Fibroblast of skin of left quadriceps (primary cell): ENCODE results near the gene LIF.
"Not testable (repeated sequence)": the region's sequence is repeated elsewhere in the genome, so short reads cannot be mapped to it uniquely, and the experiment has no call there.

Experiments
- DNase-seq, 2 experiments: peaks; one replicate each; pipeline ENCODE4 v3.0.0-alpha.2; 2013; ENCODE audit warnings: low read depth in 2 of 2

LIF gene

DNA sequence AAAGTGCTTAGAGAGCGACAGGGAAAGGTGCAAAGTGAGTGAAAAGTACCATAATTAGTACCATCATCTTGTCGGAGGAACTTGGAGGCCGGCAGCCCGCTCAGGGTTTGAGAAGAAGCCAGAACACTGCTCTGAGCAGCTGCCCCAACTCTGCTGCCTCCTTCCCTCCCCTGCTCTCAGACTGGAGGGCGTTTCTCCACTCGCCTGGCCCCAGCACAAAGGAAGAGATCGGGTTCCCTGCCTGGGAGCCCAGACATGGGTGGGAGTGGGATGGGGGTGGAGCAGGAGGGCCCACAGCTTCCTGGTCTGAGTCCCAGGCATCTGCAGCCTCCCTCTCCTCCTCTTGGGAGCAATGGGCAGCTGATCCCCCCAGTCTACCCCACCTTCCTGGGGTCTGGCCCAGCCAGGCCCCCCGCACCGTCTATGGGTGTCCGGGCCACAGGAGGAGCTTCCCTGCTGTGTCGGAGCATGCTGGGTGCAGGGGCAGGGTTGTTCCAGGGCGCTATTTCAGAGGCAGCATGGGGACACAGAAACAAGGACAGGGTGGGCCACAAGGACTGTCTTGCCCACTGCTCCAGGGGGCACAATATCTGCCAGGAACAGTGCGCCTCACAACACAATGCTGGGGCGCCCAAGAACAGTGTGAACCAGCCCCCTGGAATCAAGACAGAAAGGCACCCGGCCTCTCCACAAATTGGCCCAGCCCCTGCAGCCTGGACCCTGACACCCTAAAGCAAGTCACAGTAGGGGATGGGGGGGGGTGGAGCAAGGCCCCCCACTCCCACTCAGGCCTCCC lies 4.8 kb downstream of the LIF start:
- no peak for DNase-seq

DNA sequence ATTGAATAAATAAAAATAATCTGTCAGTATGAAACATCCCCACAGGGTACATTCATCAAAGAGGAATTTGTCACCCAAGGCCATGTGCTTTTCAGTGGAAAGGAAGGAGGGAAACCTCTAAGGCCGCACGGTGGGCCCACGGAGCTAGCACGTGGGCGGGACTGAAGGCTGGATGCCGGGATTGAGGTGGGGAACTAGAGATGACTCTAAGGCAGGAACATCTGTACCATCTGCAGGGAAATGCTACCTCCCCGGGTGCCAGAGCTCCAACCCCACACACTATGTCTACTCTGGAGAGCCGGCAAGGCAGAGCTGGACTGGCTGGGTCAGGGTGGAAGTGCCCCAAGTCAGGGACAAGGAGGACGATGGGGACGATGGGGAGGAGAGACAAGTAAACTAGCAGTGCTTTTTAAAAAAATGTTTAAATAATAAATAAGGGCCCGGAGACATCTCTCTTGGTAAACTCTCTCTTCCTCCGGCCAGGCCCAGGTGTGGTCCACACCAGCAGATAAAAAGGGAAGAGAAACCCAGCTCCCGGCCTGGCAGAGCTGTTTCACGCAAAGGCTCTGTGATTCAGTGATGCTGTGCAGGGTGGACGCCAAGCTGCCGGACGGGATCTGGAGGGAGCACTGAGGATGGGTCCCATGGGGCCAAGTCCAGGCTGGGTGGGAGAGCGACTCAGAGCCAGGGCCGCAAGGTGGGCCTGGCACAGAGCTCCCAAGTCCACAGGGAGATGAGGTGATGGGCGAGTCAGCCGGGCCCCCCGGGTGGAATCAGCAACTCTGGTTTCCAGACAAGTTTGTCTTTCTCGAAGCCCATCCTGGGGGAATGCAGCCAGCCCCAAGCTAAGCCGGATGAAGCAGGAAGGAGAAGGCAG lies 5.8 kb downstream of the LIF start:
- DNase-seq, result no peak

DNA sequence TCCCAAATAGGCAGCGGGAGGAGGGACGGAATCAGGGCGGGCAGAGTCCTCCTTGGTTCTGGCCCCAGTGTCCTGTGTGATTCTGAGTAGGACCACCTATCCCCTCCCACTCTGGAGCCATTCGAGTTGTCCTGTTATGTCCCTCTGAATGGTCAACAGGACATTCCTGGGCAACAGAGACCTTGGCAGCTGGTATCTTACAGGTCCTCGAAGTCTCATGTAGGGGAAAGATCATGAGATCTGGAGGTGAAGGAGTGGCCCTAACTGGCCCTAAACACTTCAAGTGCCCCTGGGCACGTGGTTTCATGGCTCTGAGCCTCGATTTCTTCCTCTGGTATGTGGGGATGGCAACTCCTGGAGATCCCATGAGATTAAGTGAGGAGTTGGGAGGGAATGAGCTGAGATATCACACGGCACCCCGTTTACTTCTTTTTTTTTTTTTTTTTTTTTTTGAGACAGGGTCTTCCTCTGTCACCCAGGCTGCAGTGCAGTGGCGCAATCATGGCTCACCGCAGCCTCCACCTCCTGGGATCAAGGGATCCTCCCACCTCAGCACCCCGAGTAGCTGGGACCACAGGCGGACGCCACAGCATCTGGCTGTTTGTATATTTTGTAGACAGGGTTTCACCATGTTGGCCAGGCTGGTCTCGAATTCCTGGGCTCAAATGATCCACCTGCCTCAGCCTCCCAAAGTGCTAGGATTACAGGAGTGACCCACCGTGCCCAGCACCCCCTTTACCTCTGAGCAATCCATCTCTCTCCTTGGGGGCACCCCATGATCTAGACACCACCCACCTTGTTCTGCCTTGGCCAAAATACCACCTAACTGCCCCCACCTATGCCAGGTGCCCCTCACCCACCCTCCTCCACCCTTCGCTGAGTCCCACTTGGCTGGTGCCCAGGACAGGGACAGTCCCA lies 6.8 kb downstream of the LIF start:
- no peak for DNase-seq

DNA sequence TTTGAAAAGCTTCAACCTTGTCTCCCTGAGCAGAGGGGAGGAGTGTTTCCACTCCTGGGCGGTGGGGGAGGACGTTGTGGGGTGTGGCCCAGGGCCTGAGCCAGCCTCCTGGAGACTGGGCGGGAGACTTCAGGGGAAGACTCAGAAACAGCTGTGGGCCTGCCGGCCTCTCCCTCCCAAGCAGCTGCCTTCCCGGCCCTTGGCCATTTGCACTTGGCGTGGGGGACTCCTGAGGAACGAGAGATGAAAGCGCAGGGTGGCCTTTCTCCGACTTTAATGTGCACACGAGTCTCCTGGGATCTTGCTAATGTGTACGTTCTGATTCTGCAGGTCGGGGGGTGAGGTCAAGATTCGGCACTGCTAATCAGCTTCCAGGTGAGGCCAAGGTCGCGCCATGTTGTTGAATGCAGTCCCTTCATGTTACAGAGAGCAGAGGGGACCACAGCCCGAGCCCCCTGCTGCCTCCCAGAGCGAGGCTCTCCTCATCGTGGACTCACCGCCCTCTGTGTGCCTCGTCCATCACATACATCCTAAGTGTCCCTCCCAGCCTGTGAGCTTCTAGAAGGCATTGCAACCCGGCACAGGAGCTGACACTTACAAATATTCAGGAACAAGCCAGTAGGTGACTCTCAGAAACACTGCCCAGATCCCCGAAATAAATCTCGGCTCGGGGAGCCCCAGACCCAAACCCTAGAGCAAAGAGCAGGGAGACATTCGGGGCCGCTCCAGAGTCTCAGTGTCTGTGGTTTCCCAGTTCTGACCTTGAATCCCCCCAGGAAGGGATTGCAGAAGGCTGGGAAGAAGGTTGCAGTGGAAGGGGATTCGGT lies 7.7 kb downstream of the LIF start:
- DNase-seq, result no peak

DNA sequence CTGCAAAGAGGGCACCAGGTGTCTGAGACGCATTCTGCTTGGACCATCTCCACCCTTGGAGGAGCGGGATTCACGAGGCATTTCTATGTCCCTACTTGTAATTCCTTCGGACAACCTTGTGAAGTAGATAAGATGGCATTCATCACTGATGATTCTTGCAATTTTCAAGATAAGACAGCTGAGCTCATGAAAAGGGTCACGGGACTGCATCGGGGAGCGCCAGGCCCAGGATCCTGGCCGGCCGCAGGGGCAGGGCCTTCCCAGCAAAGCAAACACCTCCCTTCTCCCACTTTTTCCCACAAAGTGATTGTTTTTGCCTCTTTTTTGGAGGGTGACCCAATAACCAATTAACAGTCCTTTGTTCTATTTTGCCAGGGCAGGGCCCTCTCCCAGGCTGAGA lies 8.4 kb downstream of the LIF start:
- no peak for DNase-seq

DNA sequence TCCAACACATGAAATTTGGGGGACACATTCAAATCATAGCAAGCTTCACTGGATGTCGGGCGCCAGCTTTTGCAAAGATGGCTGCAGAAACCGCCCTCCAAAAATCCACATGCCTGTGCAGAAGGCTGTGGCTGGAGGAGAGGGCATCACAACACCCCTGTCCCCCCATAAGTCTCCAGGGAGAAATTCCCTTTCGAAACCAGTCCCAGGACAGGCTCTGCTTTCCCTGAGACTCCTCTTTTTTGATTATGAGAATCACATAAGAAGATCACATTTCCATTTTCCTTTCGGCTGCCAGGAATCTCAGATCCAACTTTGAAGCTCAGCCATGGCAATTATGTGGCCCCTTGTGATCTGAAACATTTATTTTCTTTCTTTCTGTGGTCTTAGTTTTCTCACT lies 9.7 kb downstream of the LIF start:
- no peak for DNase-seq

DNA sequence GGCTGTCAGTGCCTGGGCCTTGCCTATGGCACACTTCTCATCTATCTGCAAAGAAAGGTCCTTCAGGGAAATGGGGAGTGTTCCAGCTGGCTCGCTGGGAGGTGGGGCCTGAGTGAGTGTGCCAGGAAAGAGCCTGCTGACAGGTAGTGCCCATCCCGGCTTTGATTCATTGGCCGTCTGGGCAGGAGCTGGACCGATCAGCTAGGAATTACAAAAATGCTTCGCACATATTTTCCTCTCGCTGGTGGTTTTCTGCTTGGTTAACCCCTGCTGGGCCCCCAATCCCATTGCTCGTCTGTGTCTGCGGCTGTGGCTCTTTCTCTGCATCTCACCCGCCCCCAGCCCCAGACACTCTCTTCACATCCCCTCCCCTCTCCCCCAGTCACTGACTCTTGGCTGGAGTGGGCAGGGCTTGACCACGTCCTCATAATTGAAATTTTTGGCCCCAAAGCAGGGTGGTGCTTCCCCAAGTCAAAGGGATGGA lies 10.8 kb downstream of the LIF start:
- DNase-seq, result peak; percentile 77 to 78

DNA sequence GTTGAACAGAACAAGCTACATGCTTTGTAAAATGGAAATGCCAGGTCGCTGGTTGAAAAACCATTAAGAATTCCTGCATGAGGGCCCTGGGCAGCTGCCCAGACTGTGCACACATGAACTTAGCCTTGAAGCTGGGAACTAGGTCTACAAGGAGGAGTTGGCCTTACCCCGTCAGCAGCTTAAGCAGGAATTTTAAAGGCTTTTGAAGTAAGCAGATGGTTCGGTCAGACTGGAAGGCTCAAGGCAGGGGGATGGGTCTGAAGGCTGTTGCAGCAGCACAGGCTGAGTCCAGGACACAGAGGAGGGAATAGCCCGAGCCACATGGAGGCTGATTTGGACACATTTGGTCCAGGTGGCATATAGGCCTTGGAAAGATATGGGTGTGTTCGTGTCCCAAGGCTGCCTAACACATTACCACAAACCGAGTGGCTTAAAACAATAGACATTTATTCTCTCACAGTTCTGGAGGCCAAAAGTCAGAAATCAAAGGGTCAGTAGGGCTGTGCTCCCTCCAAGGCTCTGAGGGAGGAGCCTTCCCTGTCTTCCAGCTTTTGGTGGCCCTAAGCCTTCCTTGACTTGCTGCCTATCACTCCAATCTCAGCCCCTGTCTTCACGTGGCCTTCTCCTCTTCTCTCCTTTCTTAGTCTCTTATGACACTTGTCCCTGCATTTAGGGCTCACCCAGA lies 11.6 kb downstream of the LIF start:
- peak; percentile 60 to 65 for DNase-seq

DNA sequence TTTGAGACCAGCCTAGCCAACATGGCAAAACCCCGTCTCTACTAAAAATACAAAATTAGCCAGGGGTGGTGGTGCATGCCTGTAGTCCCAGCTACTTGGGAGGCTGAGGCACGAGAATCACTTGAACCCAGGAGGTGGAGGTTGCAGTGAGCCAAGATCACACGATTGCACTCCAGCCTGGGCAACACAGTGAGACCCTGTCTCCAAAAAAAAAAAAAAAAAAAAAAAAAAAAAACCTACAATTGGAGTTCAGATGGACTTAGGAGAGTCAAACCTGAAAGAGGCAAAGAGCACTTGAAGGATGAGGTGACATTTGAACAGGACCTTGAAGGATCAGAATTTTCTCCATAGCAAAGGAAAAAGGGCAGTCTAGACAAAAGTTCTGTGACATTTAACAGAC lies 12.2 kb downstream of the LIF start:
- not testable (repeated sequence) for DNase-seq

DNA sequence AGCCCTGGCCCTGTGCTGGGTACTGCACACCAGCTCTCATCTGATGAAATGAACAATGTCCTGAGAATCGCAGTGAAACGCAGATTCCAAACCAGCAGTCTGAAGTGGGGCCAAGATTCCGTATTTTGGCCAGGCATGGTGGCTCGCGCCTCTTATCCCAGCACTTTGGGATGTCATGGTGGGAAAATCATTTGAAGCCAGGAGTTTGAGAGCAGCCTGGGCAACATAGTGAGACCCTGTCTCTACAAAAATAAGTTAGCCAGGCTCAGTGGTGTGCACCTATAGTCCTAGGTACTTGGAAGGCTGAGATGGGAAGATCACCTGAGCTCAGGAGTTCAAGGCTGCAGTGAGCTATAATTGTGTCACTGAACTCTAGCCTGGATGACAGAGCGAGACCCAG lies 13.0 kb downstream of the LIF start:
- no peak for DNase-seq

DNA sequence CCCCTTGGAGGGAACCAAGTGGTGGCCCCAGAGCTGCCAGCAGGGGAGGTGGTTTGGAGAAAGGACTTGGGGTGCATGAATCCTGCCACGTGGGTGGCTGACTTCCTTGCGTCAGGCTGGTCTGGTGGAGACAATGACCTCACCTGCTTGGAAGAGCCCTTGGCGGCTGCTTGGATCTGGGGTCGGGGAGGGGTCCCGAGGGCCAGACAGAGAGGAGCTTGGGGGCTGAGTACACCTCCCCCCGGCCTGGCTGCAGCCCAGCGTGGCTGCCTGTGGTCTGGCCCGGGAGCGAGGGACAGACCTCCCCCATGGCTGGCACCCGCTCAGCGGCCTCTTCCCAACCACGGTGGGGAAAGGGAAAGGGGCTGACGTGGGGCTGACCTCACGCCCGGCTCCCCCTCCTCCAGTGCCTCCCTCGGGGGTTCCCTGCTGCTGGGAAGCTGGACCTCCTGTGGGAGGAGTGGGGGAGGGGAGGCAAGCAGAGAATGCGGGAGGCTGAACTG lies 13.8 kb downstream of the LIF start:
- no peak for DNase-seq

DNA sequence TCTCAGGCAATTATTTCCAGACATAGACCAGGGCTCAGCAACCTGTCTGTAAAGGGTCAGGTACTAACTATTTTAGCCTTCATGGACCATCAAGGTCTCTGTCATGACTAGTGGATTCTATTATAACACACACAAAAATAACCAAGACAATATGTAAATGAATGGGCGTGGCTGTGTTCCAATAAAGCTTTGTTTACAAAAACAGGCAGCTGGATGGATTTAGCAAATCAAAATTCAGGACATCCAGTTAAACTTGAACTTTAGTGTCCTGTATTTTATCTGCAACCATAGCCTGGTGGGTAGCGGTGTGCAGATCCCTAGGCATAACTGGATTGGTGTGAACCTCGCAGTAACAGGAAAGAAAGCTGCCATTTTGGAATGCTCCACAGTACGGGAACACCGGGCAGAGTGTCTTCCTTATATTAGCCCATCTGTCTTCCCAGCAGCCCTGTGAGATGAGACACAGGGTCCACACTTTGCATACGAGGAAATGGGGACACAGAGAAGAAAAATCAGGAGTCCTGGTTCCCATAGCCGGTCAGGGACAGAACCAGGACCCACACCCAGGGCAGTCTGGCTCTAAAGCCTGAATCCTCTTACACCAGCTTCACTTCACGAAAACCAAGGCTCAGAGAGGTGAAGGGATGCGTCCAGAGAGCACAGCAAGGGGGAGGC lies 15.6 kb downstream of the LIF start:
- no peak for DNase-seq

DNA sequence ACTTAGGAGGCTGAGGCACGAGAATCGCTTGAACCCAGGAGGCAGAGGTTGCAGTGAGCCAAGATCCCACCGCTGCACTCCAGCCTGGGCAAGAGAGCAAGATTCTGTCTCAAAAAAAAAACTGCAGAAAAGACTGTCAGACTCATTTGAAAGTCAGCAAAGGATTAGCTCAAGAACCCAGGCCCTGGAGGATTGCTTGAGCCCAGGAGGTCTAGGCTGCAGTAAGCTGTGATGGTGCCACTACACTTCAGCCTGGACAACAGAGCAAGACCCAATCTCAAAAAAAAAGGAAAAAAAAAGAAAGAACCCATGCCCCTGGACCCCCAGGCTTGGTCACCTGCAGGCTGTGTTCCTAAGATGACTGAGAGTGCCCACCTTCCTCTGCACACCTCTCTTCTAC lies 16.2 kb downstream of the LIF start:
- no peak for DNase-seq

DNA sequence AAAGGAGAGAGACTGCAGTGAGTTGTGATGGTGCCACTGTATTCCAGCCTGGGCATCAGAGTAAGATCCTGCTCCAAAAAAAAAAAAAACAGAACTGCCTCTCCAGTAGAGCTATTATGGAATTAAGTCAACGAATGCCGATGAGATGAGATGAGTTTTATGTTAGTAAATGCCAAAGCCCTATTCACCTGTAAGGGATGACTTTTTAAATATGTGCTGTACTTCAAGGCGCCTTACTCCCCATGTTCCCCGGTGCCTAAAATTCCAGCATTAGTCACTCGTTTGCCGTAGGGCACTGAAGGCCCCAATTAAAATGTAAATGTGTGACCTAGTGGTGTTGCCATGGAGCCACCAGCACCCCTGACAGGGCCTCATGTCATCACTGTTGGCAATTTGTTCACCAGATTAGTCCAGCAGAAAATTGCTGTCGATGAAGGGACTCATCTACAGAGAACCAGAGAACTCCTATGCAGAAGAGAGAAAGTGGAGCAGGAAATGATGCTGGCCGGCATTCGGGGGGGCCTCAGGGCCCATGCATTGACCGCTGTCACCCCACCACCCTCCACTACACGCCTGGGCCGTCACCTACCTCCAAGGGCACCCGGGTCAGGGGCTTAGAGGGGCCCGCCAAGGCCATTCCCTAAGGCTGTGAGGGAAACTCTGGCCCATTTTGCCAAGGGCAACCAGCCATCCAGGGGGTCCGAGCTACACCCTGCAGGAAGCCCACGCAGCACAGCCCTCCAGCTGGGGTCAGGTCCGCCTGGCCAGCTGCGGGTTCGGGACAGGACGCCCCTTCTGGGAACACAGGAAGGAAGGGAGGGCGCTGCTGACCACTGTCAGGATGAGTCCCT lies 17.8 kb downstream of the LIF start:
- DNase-seq, result no peak

DNA sequence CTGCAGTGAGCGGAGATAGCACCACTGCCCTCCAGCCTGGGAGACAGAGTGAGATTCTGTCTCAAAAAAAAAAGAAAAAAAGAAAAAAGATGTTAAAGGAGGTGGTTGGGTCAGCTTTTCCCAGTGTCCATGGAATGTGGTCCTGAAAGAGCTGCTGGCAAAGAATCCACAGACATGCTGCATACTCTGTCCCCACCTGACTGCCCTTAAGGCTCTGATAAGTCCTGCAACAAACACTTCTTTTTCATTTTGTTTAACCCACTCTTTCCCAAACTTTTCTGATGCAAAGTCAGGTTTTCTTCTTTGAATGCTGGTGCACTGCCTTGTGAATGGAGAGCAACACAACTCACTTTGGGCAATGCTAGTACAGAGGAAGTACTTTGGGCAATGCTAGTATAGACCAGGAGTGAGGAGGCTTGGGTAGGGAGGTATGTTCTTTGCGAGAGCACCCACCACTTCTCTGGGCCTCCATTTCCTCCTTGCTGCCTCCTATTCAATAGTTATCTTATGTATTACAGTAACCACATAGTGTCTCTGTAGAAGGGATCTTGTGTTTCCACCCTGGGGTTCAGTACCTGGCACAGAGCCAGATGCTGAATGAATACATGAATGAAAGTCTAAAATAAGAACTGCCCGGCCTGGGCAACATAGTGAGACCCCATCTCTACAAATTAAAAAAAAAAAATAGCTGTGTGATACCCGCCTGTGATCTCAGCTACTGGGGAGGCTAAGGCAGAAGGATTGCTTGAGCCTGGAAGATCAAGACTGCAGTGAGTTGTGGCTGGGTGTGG lies 18.9 kb downstream of the LIF start:
- DNase-seq, result no peak

DNA sequence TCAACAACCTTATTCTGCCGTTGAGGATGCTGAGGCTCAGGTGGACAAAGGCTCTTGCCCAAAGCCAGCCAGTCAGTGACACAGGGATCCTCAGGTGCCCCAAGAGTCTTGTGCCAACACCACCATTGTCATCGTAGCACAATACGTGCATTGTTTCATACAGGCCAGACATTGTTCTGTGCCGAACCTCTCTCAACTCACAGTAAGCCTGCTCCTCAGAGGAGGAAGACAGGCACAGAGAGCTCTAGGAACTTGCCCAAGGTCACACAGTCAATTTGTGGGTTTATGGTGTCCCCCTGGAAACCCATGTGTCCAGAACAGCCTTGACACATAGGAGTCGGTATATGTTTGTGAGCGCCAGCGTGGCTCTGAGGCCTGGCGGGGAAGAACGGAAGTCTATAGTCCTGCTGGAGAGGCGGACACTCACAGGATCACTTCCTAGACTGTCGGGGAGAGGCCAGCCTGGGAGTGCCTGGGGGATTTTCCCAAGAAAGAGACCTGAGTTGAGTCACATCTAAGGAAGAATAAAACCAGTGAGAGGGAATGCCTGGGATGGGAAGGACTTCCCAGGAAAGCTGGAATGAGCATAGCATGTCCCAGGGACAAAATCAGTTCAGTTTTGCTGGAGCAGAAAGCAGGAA lies 20.2 kb downstream of the LIF start:
- no peak for DNase-seq

DNA sequence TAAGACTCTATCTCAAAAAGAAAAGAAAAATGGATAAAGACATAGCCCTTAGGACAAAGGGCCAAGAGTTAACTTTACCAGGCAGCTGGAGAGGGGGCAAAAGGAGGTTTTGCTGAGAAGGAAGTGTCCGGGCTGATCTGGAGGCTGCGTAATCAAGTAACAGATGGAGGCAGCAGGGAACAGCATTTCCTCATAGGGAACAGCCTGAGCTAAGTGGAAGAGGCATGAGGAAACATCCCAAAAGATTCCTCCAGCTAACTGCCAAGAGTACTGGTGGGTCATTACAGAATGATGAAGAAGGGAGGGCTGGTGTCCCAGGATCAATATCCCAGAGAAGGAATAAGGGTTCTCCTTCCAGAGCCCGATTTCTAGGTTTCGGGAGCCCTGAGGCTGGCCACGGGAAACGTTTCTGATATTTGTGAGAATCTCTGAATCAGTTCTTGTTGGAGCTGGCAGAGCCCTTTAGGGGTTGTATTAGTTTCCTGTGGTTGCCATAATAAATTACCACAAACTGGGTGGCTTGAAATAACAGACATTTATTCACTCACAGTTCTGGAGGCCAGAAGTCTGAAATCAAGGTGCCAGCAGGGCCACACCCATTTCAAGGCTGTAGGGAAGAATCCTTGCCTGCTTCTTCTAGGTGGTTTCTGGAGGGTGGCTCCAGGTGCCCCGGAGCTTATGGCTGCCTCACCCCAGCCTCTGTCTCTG lies 21.2 kb downstream of the LIF start:
- DNase-seq, result no peak
